Neural cell (in vitro differentiated cells): ENCODE measurements around the gene TACC3. TPM values are rescaled to one million over a fixed set of nuclear protein-coding genes. Genes with fewer than 3 reads are reported as not detected.

Experiments
- H2AFZ ChIP-seq: fragments of 200-600, 300-800 bp; sonication (generic), shearing (Covaris generic); 2 replicates; pipeline ENCODE4 v1.6.0; 2014; ENCODE audit warnings: low read depth, mild to moderate bottlenecking, antibody characterized with exemption, low read length, moderate library complexity
- H3F3A ChIP-seq: fragments of 200-600 bp; shearing (Covaris generic); 2 replicates; pipeline ENCODE4 v1.6.1; 2016; ENCODE audit warnings: mild to moderate bottlenecking, moderate library complexity, mixed read lengths, antibody characterized with exemption, low read length; ENCODE audit not compliant: insufficient read depth, poor library complexity, severe bottlenecking
- H3K27ac ChIP-seq: fragments of 200-600, 300-800 bp; sonication (generic), shearing (Covaris generic); 2 replicates; pipeline ENCODE4 v1.5.1; 2014; ENCODE audit warnings: mild to moderate bottlenecking, low read length, moderate library complexity
- H3K27me3 ChIP-seq: fragments of 300-800, 200-600 bp; sonication (generic), shearing (Covaris generic); 2 replicates; pipeline ENCODE4 v1.6.0; 2014; ENCODE audit warnings: mild to moderate bottlenecking, low read depth, low read length, moderate library complexity; ENCODE audit not compliant: insufficient read depth
- H3K36me3 ChIP-seq: fragments of 300-800, 200-600 bp; sonication (generic), shearing (Covaris generic); 2 replicates; pipeline ENCODE4 v1.5.1; 2014; ENCODE audit warnings: mild to moderate bottlenecking, antibody characterized with exemption, low read length, moderate library complexity; ENCODE audit not compliant: insufficient read depth
- H3K4me2 ChIP-seq: fragments of 300-800, 200-600 bp; sonication (generic), shearing (Covaris generic); 2 replicates; pipeline ENCODE4 v1.6.0; 2014; ENCODE audit warnings: mild to moderate bottlenecking, low read length
- H3K4me3 ChIP-seq: fragments of 300-800, 200-600 bp; sonication (generic), shearing (Covaris generic); 2 replicates; pipeline ENCODE4 v1.5.1; 2014; ENCODE audit warnings: mild to moderate bottlenecking, low read length, moderate library complexity
- H3K79me2 ChIP-seq: fragments of 200-600 bp; shearing (Covaris generic); replicated peaks from 2 replicates; pipeline ENCODE4 v1.6.0; 2014; ENCODE audit warnings: mild to moderate bottlenecking, low read length, moderate library complexity; ENCODE audit not compliant: insufficient read depth
- H3K9ac ChIP-seq: fragments of 300-800, 200-600 bp; sonication (generic), shearing (Covaris generic); 2 replicates; pipeline ENCODE4 v1.6.1; 2016; ENCODE audit warnings: mild to moderate bottlenecking, low read length, mixed read lengths
- H3K9me2 ChIP-seq: fragments of 200-600 bp; shearing (Covaris generic); 2 replicates; pipeline ENCODE4 v1.6.1; 2016; ENCODE audit warnings: mild to moderate bottlenecking, low read length, mixed read lengths; ENCODE audit not compliant: insufficient read depth
- H3K9me3 ChIP-seq: fragments of 200-600, 300-800 bp; sonication (generic), shearing (Covaris generic); 2 replicates; pipeline ENCODE4 v1.6.1; 2016; ENCODE audit warnings: mild to moderate bottlenecking, mixed run types, low read length, moderate library complexity, mixed read lengths
- H4K20me1 ChIP-seq: fragments of 200-600 bp; shearing (Covaris generic); 2 replicates; pipeline ENCODE4 v1.6.1; 2016; ENCODE audit warnings: mild to moderate bottlenecking, mixed run types; ENCODE audit not compliant: insufficient read depth
- CTCF ChIP-seq: fragments of 450-650 bp; IDR thresholded peaks from 2 replicates; pipeline ENCODE4 v1.5.1; 2014; ENCODE audit warnings: antibody characterized with exemption, mild to moderate bottlenecking, moderate library complexity; ENCODE audit not compliant: poor library complexity, severe bottlenecking
- EP300 ChIP-seq: fragments of 450-650 bp; conservative IDR thresholded peaks from 2 replicates; pipeline ENCODE4 v1.6.1; 2014; ENCODE audit warnings: antibody characterized with exemption, mild to moderate bottlenecking, moderate library complexity; ENCODE audit not compliant: poor library complexity, severe bottlenecking
- EZH2 ChIP-seq: fragments of 200-600, 300-800 bp; shearing (Covaris generic), sonication (generic); IDR thresholded peaks from 2 replicates; pipeline ENCODE4 v1.6.1; 2014; ENCODE audit warnings: antibody characterized with exemption, low read length, borderline replicate concordance, mild to moderate bottlenecking; ENCODE audit not compliant: insufficient read depth, poor library complexity, severe bottlenecking
- MXI1 ChIP-seq: fragments of 450-650 bp; conservative IDR thresholded peaks from 2 replicates; pipeline ENCODE4 v1.6.1; 2014; ENCODE audit warnings: antibody characterized with exemption, mild to moderate bottlenecking; ENCODE audit not compliant: poor library complexity, severe bottlenecking
- POLR2AphosphoS5 ChIP-seq: IDR thresholded peaks from 2 replicates; pipeline ENCODE4 v1.6.1; 2012
- RAD21 ChIP-seq: fragments of 450-650 bp; conservative IDR thresholded peaks from 2 replicates; pipeline ENCODE4 v1.6.1; 2014; ENCODE audit warnings: antibody characterized with exemption, mild to moderate bottlenecking, moderate library complexity
- REST ChIP-seq: IDR thresholded peaks from 2 replicates; pipeline ENCODE4 v1.6.1; 2012; ENCODE audit warnings: borderline replicate concordance
- SMC3 ChIP-seq: fragments of 450-650 bp; conservative IDR thresholded peaks from 2 replicates; pipeline ENCODE4 v1.6.1; 2014; ENCODE audit warnings: antibody characterized with exemption, mild to moderate bottlenecking, moderate library complexity; ENCODE audit not compliant: poor library complexity
- TAF1 ChIP-seq: IDR thresholded peaks from 2 replicates; pipeline ENCODE4 v1.6.1; 2012; ENCODE audit warnings: low read depth
- polyA plus RNA-seq: library from polyadenylated mRNA; depleted of rRNA; stranded (reverse); fragments of >200 nt; gene quantifications from 2 replicates; pipeline ENCODE4 v1.2.3, GENCODE V29; 2014

Gene TACC3
- polyA plus RNA-seq, 1 donor from 2014 or later, result 2.6 TPM

DNA sequence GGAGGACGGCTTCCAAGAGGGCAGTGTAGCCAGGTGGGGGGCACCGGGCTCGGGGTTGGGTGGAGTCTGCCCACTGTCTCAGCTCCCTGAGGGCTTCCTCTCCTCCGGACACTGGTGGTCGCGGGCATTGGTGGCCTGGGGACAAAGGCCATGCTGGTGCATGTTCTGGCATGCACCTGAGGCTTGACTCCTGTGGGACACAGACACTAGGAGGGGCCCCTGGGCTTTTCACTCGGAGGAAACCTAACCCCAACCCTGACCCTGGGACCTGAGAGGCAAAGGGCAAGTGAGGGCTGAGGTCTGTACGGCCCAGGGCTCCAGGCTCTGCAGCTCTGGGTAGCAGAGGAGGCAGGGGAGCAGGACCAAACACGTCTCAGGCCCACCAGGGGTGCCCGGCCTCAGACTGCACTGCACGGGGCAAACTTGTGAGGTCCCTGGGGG lies 49.5 kb downstream of the TACC3 start:
- Histone ChIP-seq H3K79me2 (no peaks in the 10 kb centered on the region), H4K20me1 (no peaks in the 10 kb centered on the region), H3K9ac (no peak overlapping the region), H3K9me3 (no peaks in the 10 kb centered on the region), H2AFZ (no peak overlapping the region), H3F3A (no peaks in the 10 kb centered on the region), H3K9me2 (no peaks in the 10 kb centered on the region), H3K36me3 (no peaks in the 10 kb centered on the region), H3K27me3 (peaks cover 21% of the 10 kb centered on the region), H3K4me3 (no peak overlapping the region), H3K4me2 (no peak overlapping the region), H3K27ac (no peak overlapping the region)
- TF ChIP-seq EP300 (no peak), CTCF (no peak), REST (no peak), EZH2 (no peak), POLR2AphosphoS5 (no peak), RAD21 (no peak), MXI1 (no peak), TAF1 (no peak), SMC3 (no peak)

GRCh38 chr4:1771555-1772305 lies 50.4 kb downstream of the TACC3 start:
- H3K4me2 ChIP-seq, result no peak overlapping the region

More at GRCh38 chr4:1771555-1772305, 50.4 kb downstream of the TACC3 start:
- Histone ChIP-seq H3K9ac (no peak overlapping the region), H2AFZ (no peak overlapping the region), H3F3A (no peaks in the 10 kb centered on the region), H3K36me3 (no peaks in the 10 kb centered on the region), H3K4me3 (no peak overlapping the region), H3K9me2 (no peaks in the 10 kb centered on the region), H3K79me2 (no peaks in the 10 kb centered on the region), H3K27me3 (peaks cover 12% of the 10 kb centered on the region), H3K27ac (no peak overlapping the region), H3K9me3 (no peaks in the 10 kb centered on the region), H4K20me1 (no peaks in the 10 kb centered on the region)
- TF ChIP-seq EP300, result no peak
- no peak for TF ChIP-seq SMC3
- no peak for TF ChIP-seq CTCF
- no peak for TF ChIP-seq RAD21
- TF ChIP-seq POLR2AphosphoS5, result no peak
- no peak for TF ChIP-seq REST
- no peak for TF ChIP-seq TAF1
- no peak for TF ChIP-seq MXI1
- TF ChIP-seq EZH2, result no peak
